HG03565 (cell line): ENCODE data around the gene ACP4.

Source experiments
- ATAC-seq: cut with Tn5 transposase; IDR thresholded peaks from one replicate; pipeline ENCODE4 v1.9.1; 2021; ENCODE audit warnings: mild to moderate bottlenecking, moderate library complexity; ENCODE audit not compliant: unreplicated experiment

Gene ACP4

GRCh38 chr19:50839712-50840655 is 49.8 kb downstream of the ACP4 start:
- ATAC-seq = no peak

GRCh38 chr19:50842130-50842529 is 51.9 kb downstream of the ACP4 start:
- ATAC-seq = no peak

GRCh38 chr19:50843205-50843604 is 53.0 kb downstream of the ACP4 start:
- no peak for ATAC-seq

GRCh38 chr19:50843701-50844221 is 53.5 kb downstream of the ACP4 start:
- no peak for ATAC-seq

GRCh38 chr19:50844296-50844935 is 54.2 kb downstream of the ACP4 start:
- no peak for ATAC-seq
